ENCODE data around the gene SHTN1.

The SHTN1 gene

DNA sequence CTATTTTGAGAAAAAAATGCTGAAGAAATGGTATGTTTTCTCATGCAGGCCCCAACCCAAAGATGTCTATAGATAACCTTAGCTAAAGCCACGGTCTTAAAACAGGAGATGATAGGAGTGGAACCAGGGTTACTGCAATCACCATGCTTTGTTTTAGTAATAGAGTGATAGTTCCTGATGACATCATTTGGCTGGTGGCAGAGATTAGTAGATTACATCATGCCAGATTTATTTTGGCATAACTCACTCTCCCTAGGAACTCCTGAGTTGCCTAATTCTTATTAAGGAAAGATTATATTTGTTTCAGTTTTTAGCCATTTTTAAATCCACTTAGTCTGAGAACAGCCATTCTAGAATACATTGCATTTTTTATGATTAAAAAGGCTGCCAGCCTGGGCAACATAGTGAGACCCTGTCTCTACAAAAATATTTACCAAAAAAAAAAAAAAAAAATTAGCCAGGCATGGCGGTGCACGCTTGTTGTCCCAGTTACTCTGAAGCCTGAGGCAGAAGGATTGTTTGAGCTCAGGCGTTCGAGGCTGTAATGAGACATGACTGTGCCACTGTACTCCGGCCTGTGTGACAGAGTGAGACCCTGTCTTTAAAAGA is 137.9 kb downstream of the SHTN1 start:
- no peak for DNase-seq

DNA sequence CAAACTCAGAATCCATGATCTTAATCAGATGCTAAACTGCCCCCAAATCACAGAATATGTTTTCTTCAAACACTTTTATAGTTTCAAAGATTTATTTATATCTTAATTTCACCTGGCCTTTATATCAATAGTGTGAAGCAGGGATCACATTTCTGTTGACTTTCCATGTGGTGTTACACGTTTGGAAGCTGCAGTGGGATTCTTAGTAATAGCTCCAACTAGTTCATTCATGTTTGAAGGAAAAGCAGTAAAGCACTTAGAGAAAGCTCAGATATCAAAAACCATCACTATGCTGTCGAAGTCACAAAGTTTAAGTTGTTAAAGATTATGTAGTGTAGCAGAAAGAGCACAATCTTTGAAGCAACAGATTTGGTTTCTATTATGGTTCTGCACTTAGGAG is 138.9 kb downstream of the SHTN1 start:
- DNase-seq, result no peak

DNA sequence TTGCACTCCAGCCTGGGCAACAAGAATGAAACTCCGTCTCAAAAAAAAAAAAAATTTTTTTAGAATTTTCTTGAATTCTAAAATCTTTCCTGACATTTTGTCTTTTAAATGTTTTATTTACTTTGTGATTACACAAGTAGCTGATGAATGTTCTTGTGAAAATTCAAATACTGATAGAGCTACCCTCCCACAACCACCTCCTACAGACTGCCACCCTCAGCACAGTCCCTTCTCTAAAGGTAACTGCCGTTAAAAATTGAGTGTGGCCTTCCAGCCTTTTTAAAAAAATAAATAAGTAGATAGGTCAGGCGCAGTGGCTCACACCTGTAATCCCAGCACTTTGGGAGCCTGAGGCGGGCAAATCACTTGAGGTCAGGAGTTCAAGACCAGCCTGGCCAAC is 140.6 kb downstream of the SHTN1 start:
- DNase-seq, result no peak

DNA sequence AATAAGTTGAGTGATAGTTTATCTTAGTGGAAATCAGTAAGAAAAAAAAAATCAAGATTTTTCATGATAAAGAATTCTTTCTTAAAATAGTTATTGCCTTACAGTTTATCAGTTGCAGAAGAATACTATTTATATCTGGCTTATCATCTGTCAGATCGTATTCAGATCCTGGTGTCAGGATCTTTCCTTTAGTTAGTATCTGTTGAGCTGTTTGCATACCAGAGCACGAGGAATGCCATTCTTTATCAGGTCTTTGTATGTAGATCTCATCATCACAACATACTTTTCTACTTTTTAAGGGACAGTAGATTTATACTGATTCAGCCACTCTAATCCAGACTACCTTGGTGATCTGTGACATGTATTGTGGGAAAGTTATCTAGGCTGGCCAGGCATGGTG is 143.2 kb downstream of the SHTN1 start:
- DNase-seq, result no peak

- DNase-seq, result no peak
These were observed 147.8 kb downstream of the SHTN1 start for GRCh38 chr10:116857156-116857555.

DNA sequence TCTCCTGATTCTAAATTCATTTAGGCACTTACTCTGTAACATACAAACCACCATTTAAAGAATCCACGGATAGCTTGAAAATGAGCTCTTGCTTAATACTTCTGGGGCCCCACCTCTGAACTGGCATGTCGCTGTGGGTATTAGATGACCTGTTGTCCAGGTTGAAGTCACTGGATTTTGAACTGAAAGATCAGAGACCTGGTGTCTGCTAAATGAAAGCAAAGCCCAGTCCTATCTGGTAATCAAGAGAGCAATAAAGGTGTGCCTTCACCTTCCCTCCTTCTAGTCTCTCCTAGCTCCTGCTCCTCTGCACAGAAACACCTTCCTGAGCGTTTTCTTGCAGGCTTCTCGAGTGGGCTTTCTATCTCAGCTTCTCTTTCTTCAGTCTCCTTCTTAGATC is 151.3 kb downstream of the SHTN1 start:
- DNase-seq, result no peak

GRCh38 chr10:116853287-116853686 is 151.7 kb downstream of the SHTN1 start:
- DNase-seq, result no peak

GRCh38 chr10:116852246-116852645 is 152.7 kb downstream of the SHTN1 start:
- no peak for DNase-seq

DNA sequence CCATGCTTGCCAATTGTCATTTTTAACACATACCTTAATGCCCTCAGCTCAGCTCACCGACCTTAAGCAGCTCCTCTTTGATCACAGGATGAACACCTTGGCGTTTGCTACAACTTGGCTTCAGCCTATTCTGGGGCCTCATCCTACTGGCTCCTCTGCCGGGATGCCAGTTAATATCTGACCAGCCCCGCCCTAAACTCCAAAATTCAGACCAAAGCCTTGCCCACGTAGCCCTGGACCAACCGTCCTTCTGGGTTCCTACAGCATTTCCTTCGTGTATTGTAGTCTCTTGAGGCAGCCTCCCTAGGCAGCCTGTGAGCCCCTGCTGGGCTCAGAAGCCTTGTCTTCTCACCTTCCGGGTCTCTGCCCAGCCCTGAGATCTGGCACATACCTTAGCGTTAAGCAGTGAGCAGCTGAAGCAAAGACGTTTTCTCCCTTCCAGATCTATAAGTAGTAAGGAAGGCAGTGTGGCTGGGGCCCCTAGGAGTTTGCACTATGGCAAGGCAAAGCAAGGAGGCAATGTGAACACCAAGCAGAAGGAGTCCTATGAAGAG is 154.9 kb downstream of the SHTN1 start:
- no peak for DNase-seq

DNA sequence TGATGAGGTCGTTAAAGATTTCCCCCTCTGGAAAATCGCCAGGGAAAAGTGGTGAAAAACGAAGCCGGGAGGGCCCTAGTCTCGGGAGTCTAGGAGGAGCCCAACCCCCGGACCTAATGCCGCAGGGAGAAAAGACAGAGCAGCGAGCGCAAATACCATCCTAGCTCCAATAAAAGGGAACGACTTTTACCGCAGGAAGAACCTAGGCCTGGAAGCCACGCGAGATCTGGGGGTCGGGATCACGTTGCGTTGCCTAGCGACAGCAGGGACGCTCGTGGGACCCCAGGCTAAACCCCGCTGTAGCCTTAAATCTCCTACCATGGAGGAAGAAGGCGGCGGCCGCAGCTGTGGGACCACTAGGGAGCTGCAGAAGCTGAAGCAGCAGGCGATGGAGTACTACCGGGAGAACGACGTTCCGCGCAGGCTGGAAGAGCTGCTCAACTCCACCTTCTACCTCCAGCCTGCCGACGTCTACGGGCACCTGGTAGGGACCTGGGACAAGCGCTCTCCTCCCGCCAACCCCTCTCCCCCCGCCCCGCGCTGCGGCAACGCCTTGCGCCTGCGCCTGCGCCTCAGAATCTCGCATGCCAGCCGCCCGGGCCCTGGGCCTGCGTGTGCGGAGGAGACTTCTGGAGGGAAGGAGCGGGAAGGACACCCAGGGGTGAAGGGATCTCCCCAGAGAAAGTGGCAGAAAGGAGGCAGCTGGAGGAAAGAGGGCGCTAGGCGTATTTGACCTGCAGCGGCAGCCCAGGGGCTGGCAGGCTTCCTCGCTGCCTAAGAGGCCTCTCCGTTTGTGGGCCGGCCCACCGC is 155.5 kb downstream of the SHTN1 start, which contains the start of gene ENO4:
Gene ENO4, plus strand, starts transcription at position 252 of the 810 bp plus-strand sequence. Its CDS starts 68 bp downstream, at position 320.
- no peak for DNase-seq

GRCh38 chr10:116848944-116849247 is 156.1 kb downstream of the SHTN1 start:
- no peak for DNase-seq

DNA sequence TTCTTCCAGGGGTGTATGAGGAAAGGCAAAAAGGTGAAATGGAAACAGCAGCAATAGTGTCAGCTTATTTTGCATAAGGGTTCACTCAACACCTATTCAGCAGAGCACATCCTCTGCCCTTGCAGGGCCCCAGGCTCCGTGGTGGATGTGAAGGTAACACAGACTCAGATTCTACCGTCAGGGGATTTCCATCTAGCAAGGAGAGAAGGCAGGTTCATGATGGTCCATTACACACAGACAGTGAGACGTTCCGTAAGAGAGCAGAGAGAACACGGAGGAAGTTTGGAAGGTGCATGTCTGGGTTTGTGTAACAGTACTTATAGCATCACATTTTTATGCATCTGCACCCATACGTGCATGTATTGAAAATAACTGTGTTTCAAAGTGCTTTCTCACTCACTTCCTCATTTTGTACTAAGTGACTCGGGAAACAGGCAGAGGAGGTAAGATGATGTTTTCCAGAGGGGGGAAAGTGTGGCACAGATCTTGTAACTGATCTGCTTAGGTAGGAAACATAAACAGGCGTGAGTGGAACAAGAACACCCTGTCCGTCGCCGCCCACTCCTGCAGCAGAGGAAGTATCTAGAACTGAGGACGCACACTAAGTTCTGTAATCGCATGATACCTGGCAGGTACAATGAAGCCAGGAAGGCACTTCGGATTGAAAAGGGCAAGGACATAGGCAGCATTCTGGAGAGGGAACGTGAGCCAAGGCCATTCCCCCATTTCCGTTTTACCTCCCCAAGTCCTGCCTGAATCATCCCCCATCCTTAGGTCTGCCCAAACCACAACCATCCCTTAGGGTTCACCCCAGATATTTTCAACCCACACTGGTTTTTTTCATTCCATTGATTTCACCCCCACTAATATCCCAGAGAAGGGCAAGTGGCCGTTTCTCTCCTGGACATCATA is 156.7 kb downstream of the SHTN1 start:
- DNase-seq, result no peak

- no peak for DNase-seq
These were observed 159.2 kb downstream of the SHTN1 start for GRCh38 chr10:116845823-116846222.

- DNase-seq, result no peak
These were observed 164.5 kb downstream of the SHTN1 start for GRCh38 chr10:116840389-116841075.

DNA sequence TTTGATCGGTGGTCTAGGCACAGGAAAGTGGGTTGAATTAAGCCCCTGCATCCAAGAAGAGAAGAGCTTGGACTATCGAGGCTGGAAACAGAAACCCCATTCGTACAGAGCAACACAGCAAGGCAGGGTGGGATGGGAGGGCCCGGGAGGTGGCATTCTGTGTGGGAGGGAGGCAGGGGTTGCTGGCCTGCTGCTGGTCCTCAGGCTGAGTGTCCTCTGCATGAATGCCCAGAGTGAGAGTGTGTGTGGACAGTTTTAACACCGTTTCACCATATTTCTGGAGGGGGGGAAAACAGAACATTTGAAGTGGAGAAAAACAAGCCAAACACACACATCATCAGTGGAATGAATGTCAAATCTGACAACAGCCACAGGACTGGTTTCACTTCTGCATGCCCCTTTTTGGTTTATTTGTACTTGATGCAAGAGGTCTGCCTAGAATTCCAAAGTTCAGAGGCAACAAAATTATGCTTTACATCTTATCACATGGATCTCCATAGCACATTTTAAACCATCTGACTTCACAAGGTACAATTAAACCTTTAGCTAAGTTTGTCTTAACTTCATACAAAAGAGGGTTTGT is 166.8 kb downstream of the SHTN1 start:
- DNase-seq, result no peak

GRCh38 chr10:116836902-116837523 is 168.0 kb downstream of the SHTN1 start:
- DNase-seq, result no peak

DNA sequence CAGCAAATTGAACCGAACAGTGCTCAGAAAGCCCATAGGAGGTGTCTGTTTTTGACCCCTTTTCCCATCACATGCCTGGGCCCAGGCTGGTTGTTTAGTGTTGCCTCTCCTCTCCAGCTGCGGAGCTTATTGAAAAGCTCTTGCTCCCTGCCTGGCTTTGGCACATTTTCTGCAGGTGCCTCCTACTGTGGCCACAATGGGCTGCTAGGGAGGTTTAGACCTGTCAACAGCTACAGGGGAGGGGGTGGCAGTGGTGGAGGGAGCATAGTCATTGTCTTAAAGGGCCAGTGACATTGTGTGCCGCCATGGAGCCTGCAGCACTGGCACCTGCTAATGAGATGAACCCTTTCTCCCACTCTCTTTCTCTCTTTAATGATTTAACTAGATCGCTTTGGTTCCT is 168.9 kb downstream of the SHTN1 start:
- DNase-seq, result no peak

DNA sequence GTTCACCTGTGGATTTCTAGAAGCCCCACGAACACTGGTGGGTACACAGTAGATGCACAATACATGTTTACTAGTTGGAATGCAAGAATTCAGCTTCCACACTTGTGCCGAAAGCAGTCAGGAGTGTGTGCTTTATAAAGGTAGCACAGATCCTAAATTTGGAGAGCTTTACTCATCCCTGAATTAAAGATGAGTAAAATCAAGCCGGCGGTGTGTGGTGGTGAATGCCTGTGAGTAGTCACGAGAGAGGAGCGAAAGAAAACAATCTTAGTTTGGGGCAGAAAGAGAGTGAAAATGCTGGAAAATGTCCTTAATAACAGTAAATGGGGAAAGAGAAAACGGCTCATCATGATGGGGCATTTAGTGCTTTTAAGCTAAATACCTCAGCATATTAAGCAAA is 169.3 kb downstream of the SHTN1 start:
- DNase-seq, result no peak

DNA sequence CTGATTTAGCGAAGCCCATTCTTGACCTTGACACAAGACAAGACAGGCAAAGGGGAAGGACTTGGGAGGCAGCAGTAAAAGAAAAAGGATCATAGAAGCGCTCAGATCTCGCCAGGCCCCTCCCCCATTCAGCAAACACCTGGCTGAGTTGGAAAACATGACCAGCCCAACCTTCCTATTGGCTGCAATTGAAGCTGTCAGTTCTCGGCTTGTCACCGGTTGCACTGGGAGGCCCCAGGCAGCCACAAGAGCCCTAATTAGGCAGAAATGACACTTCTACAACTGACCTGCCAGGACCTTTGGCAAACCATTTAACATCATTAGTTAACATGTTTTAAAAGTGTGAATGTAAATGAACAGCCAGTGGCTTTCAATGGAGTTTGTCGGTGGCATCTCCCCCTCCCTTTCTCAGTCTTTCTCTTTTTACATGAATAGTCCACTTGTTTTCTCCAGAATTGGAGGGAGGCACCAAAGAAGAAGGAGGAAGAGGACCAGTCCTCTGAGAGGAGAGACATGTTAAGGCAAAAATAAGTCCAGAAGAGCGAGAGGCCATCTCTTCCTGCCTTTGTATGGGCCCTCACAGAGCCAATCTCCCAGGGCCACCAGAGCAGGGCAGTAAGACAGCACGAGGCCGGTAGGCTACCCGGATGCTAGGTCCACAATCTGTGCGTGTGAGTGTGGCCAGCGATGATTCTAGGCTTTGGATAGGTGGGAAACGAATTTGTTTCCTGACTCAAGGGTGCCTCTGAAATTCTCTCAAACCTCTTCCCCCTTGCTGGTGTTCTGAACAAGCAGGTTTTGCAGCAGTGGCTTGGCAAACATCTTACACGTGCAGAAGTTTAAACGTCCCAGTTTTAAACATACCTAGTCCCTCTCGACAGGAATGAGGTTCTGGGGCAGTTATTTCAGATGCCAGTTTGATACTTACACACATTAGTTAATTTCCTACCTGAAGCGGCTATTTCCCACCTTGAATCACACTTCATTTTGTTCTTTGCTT is 170.7 kb downstream of the SHTN1 start:
- DNase-seq, result no peak

- no peak for DNase-seq
These were observed 173.2 kb downstream of the SHTN1 start for GRCh38 chr10:116831790-116832189.

Data from activated CD4-positive, alpha-beta T cell treated with anti-CD3 and anti-CD28 coated beads for 4 hours (primary cell).